Activated CD4-positive, alpha-beta memory T cell treated with anti-CD3 and anti-CD28 coated beads for 36 hours (primary cell): ENCODE results near the gene IRAK1. TPM values are rescaled to one million over a fixed set of nuclear protein-coding genes. Genes with fewer than 3 reads are reported as not detected.

Experiments
- CTCF ChIA-PET: fragments of 350-600 bp; sonication (Branson Sonifier 250); formaldehyde crosslinking; loops from one replicate; lab custom pipeline; 2021; ENCODE audit warnings: antibody characterized with exemption, inconsistent platforms; lab: Charles Lee
- POLR2A ChIA-PET: fragments of 350-600 bp; sonication (Branson Sonifier 250); formaldehyde crosslinking; loops from one replicate; lab custom pipeline; 2021; ENCODE audit warnings: antibody characterized with exemption; lab: Charles Lee
- DNase-seq: peaks from one replicate; pipeline ENCODE4 v3.0.0-alpha.2; 2020
- H3K27ac Mint-ChIP-seq: one replicate; pipeline ENCODE4 v1.8.0; 2021; ENCODE audit warnings: mixed read lengths
- H3K27me3 Mint-ChIP-seq: one replicate; pipeline ENCODE4 v1.8.0; 2021; ENCODE audit warnings: mixed read lengths
- H3K36me3 Mint-ChIP-seq: one replicate; pipeline ENCODE4 v1.8.0; 2021; ENCODE audit warnings: mixed read lengths
- H3K4me1 Mint-ChIP-seq: one replicate; pipeline ENCODE4 v1.8.0; 2021; ENCODE audit warnings: low read depth, mixed read lengths
- H3K4me3 Mint-ChIP-seq: one replicate; pipeline ENCODE4 v1.8.0; 2021; ENCODE audit warnings: mild to moderate bottlenecking, mixed read lengths
- H3K9me3 Mint-ChIP-seq: one replicate; pipeline ENCODE4 v1.8.0; 2021; ENCODE audit warnings: mixed read lengths
- intact Hi-C: fragments of 100-400 bp; cut with micrococcal nuclease; formaldehyde crosslinking; loops from one replicate; pipeline ENCODE4 v1.15.1; 2023
- total RNA-seq, 2 experiments: library from RNA; stranded (reverse); gene quantifications; one replicate each; pipeline ENCODE4 v1.2.3, GENCODE V29; 2021

IRAK1 gene
- total RNA-seq, 2 experiments from 2014 or later: 99.6 to 106 TPM

- intact Hi-C loops: loop anchor here (2.0 kb wide), 1 partner anchor 33 kb away; no protein-coding TSS in a partner anchor
- Mint-ChIP-seq H3K9me3 (no peaks in the 10 kb centered on the region), H3K36me3 (peaks cover 15% of the 10 kb centered on the region), H3K4me1 (peaks cover 23% of the 10 kb centered on the region), H3K27me3 (no peaks in the 10 kb centered on the region), H3K4me3 (peak overlapping the region; percentile 86), H3K27ac (peak overlapping the region; percentile 92)
- ChIA-PET CTCF (no interaction called here), POLR2A (interaction anchor here (0.8 to 3.2 kb wide), 4 partner anchors 50 to 355 kb away, joined by 3 to 10 read pairs (median 3); partner anchors contain the start of gene ARHGAP4)
- no peak for DNase-seq
Observed at GRCh38 chrX:154017766-154018517, 1.8 kb downstream of the IRAK1 start.

- H3K36me3 Mint-ChIP-seq: peaks cover 20% of the 10 kb centered on the region
- ChIA-PET CTCF (no interaction called here), POLR2A (no interaction called here)
- H3K4me1 Mint-ChIP-seq: peaks cover 17% of the 10 kb centered on the region
- DNase-seq: no peak
- intact Hi-C loops: no loop called here
- no peak overlapping the region for H3K27ac Mint-ChIP-seq
- H3K27me3 Mint-ChIP-seq: no peaks in the 10 kb centered on the region
- H3K9me3 Mint-ChIP-seq: no peaks in the 10 kb centered on the region
- H3K4me3 Mint-ChIP-seq: no peak overlapping the region
Observed at GRCh38 chrX:154016366-154017076, 3.2 kb downstream of the IRAK1 start.

DNA sequence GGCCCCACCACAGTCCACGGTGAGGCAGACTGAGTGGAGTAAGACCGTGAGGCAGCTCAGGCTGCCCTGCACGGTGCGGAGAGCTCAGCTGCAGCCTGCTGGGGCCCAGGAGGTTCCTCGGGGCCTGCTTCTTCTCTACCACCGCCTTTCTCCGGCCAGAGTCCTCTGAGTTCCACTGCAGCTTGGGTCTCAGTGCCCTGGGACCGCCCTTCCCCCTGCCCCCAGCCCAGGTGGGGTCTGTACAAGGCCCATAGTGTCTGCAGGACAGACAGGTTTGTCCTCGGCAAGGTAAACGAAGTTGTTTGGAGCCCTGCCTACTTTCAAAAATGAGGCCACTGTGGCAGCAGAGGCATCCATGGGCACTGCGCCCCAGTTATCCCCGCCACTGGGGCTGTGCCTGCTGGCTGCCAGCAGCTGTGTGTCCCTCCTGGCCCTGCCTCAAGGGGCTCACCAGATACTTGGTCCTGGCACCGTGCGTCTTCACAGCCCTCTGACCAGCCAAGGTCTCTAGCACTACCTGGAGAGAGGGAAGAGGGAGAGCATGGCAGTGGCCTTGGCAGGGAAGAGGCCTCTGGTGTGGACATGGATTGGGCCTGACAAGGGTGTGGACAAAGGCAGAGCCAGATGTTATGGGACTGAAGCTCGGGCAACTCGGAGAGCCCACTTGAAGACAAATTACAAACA is 4.0 kb downstream of the IRAK1 start:
- no peaks in the 10 kb centered on the region for H3K9me3 Mint-ChIP-seq
- ChIA-PET CTCF (no interaction called here), POLR2A (no interaction called here)
- intact Hi-C loops: no loop called here
- H3K27me3 Mint-ChIP-seq: no peaks in the 10 kb centered on the region
- DNase-seq: no peak
- H3K4me1 Mint-ChIP-seq: peaks cover 10% of the 10 kb centered on the region
- H3K36me3 Mint-ChIP-seq: peaks cover 25% of the 10 kb centered on the region
- H3K4me3 Mint-ChIP-seq: no peak overlapping the region
- peak overlapping the region; percentile 56 for H3K27ac Mint-ChIP-seq

DNA sequence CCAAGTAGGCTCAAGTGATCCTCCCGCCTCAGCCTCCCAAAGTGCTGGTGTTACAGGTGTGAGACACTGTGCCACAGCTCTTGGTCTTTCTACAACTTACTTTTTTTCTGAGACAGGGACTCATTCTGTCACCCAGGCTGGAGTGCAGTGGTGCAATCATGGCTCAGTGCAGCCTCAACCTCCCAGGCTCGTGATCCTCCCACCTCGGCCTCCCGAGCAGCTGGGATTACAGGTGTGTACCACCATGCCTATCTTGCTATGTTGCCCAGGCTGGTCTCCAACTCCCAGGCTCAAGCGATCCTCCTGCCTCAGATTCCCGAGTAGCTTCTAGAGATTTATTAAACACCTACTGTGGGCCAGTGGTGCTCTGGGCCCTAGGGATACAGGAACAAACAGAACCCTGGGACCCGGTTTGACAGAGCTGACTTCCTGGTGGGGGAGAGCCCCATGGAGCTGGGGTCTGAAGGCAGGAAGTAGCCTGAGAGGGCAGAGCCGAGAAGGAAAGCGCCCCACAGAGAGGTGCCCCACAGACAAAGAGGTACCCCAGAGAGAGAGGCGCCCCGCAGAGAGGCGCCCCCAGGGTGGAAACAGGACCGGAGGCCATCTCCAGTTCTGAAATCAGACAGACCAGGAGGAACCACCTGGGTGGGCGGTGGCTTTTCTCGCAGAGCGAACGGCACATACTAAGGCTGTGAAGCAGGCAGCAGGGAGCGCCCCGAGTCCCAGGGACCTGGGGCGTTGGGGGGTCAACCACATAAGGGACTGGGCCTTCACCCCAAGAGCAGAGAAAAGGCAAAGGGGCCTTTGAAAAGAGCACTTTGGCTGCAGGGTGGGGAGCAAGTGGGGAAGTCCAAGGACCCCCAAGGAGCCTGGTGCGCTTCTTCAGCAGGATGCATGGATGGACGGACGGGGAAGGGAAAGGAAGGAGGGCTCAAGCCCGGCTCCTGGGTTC is 5.0 kb downstream of the IRAK1 start:
- ChIA-PET CTCF (interaction anchor here (0.6 to 2.9 kb wide), 12 partner anchors 8 to 78 kb away, joined by 3 to 37 read pairs (median 6); no protein-coding TSS in a partner anchor), POLR2A (no interaction called here)
- peaks cover 9% of the 10 kb centered on the region for H3K4me1 Mint-ChIP-seq
- intact Hi-C loops: no loop called here
- no peaks in the 10 kb centered on the region for H3K9me3 Mint-ChIP-seq
- peak overlapping the region; percentile 45 for H3K27ac Mint-ChIP-seq
- H3K4me3 Mint-ChIP-seq: no peak overlapping the region
- H3K36me3 Mint-ChIP-seq: peaks cover 27% of the 10 kb centered on the region
- DNase-seq: no peak
- no peaks in the 10 kb centered on the region for H3K27me3 Mint-ChIP-seq

GRCh38 chrX:154013614-154014360 is 5.9 kb downstream of the IRAK1 start:
- CTCF ChIA-PET: interaction anchor here (0.6 to 2.9 kb wide), 25 partner anchors 9 to 127 kb away, joined by 3 to 37 read pairs (median 3); no protein-coding TSS in a partner anchor
- Mint-ChIP-seq H3K27me3 (no peaks in the 10 kb centered on the region), H3K36me3 (peaks cover 27% of the 10 kb centered on the region), H3K4me3 (no peak overlapping the region), H3K9me3 (no peaks in the 10 kb centered on the region), H3K27ac (no peak overlapping the region), H3K4me1 (peaks cover 9% of the 10 kb centered on the region)
- intact Hi-C loops: no loop called here
- POLR2A ChIA-PET: interaction anchor here (0.5 kb wide), 1 partner anchor 34 kb away, joined by 3 read pairs; no protein-coding TSS in a partner anchor
- peak; percentile 53 for DNase-seq

GRCh38 chrX:154013001-154013421 is 6.7 kb downstream of the IRAK1 start:
- Mint-ChIP-seq H3K27me3 (no peaks in the 10 kb centered on the region), H3K27ac (no peak overlapping the region), H3K36me3 (peaks cover 27% of the 10 kb centered on the region), H3K4me3 (no peak overlapping the region), H3K9me3 (no peaks in the 10 kb centered on the region), H3K4me1 (peaks cover 9% of the 10 kb centered on the region)
- intact Hi-C loops: no loop called here
- no peak for DNase-seq
- CTCF ChIA-PET: interaction anchor here (1.0 to 2.9 kb wide), 17 partner anchors 10 to 314 kb away, joined by 3 to 37 read pairs (median 4); partner anchors contain the start of gene TMEM187
- POLR2A ChIA-PET: interaction anchor here (1.0 kb wide), 1 partner anchor 10 kb away, joined by 3 read pairs; no protein-coding TSS in a partner anchor

DNA sequence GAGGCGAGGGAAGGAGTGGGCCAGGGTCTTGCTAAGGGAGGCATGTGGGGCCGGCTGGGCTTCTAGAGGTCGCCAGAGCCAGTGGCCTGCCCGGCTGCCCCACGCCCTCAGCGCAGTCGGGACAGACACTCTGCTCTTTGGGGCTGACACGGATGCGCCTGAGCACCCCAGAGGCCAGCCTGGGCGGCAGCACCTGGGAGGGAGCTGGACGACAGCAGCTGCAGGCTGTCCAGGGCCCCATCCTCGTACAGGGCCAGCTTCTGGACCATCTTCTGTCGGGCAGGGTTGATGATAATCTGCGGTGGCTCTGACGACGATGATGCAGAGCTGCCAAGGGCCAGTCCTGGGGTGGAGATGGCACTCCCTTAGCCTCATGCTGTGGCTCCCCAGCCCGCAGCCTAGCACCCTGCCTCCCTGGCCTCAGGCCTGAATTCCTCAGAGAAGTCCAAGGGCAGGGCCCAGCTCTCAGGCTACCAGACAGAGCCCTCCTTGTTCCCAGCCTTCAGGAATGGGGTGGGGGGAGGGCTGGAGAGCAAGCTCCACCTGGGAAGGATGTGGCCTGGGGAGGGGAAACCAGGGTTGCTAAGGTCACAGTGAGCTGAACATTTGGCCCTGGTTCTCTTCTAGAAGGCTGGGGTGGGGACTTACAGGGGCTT is 7.2 kb downstream of the IRAK1 start:
- ChIA-PET POLR2A (interaction anchor here (1.0 to 1.6 kb wide), 2 partner anchors 10 to 45 kb away, joined by 3 to 5 read pairs; no protein-coding TSS in a partner anchor), CTCF (interaction anchor here (1.1 to 2.9 kb wide), 10 partner anchors 10 to 315 kb away, joined by 3 to 37 read pairs (median 5); partner anchors contain the start of gene TMEM187)

DNA sequence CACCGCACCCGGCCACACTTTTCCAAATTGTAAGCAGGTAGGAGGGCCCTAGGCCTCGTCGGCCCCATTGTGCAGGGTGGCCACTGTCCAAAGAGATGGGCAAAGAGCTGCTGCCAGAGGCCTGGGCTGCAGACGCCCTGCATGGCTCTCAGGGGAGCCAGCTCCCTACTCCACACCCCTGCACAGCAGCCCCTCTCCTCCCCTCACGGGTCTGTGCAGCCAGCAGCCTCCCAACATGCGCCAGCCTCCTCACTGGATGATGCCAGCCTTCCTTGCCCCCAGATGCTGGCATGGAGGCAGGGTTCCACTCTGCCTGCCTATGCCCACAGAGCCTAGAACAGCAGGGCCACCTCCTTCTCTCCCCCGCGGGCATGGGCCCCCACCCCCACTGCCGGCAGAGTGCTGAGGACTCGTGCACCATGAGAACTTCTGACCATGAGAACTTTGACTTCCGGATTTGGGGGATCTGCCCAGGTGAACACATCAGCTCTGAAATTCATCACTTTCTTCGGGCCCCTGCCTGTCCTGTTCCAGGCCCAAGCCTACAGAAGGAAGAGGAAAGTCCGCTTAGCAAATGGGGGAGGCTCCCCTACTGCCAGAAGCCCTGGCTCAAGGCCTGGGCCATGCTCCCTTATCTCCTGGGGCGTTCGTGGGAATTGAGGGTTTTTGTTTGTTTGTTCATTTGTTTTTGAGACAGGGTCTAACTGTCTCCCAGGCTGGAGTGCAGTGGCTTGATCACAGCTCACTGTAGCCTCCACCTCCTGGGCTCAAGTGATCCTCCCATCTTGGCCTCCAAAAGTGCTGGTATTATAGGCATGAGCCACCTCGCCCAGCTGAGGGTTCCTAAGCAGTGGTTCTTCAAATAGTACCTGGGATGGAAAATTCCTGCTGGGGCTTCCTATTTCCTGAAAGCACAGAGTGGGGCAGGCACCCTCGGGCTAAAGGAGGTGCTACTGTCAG is 8.0 kb downstream of the IRAK1 start:
- Mint-ChIP-seq H3K4me1 (peaks cover 9% of the 10 kb centered on the region), H3K4me3 (no peak overlapping the region), H3K9me3 (no peaks in the 10 kb centered on the region), H3K27ac (no peak overlapping the region), H3K27me3 (no peaks in the 10 kb centered on the region), H3K36me3 (peaks cover 25% of the 10 kb centered on the region)
- POLR2A ChIA-PET: interaction anchor here (1.0 to 1.6 kb wide), 2 partner anchors 9 to 44 kb away, joined by 3 to 5 read pairs; no protein-coding TSS in a partner anchor
- intact Hi-C loops: no loop called here
- CTCF ChIA-PET: no interaction called here
- DNase-seq: no peak

More for the DNA sequence above, 7.2 kb downstream of the IRAK1 start:
- Mint-ChIP-seq H3K27me3 (no peaks in the 10 kb centered on the region), H3K27ac (no peak overlapping the region), H3K4me3 (no peak overlapping the region), H3K9me3 (no peaks in the 10 kb centered on the region), H3K4me1 (peaks cover 9% of the 10 kb centered on the region), H3K36me3 (peaks cover 25% of the 10 kb centered on the region)
- DNase-seq: no peak
- intact Hi-C loops: no loop called here

DNA sequence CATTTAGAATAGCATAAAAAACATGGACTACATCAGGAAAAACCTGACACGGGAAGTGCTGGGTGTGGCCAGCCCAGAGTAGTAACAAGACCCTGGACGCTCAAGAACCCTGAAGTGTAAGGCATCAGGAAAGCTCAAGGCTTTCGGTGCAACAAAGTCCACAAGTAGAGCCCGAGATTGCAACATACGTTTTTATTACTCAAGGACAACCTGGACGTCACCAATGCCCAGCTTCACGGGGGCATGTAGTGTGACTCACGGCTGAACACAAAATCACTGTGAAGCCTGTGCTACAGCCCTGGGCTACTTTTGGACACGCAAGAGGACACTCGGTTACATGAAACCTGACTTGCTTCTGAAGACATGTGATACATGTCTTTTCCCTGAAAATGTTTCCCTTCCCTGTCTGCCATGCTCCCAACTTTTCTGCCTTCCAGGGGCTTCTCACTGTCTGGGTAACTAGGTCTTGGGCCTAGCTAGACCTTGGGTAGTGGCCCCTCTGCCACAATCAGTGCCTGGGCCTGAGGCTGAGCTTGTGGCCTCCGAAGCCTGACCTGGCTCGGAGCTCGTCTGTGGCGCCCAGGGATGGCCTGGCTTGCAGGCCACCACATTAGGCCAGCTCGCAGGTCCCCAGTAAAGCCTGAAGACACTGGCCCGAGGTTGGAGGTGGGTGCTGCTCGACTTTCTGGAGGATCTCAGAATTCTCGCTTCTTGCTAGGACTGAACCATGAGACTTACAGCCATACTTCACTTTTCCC is 9.2 kb downstream of the IRAK1 start:
- CTCF ChIA-PET: interaction anchor here (0.7 kb wide), 1 partner anchor 187 kb away, joined by 3 read pairs; no protein-coding TSS in a partner anchor
- H3K4me3 Mint-ChIP-seq: no peak overlapping the region
- H3K27ac Mint-ChIP-seq: no peak overlapping the region
- no peaks in the 10 kb centered on the region for H3K27me3 Mint-ChIP-seq
- H3K36me3 Mint-ChIP-seq: peaks cover 24% of the 10 kb centered on the region
- intact Hi-C loops: no loop called here
- POLR2A ChIA-PET: no interaction called here
- peaks cover 4% of the 10 kb centered on the region for H3K4me1 Mint-ChIP-seq
- H3K9me3 Mint-ChIP-seq: no peaks in the 10 kb centered on the region
- no peak for DNase-seq
